PC-3 (cell line): ENCODE data around the gene ZFYVE28. TPM values are rescaled to one million over a fixed set of nuclear protein-coding genes. Genes with fewer than 3 reads are reported as not detected.
A peak's percentile ranks its signal among the peaks of the same experiment; 100 is the strongest.

Source experiments
- ATAC-seq: fragments of 200-7000 bp; cut with Tn5 transposase; 2 replicates; pipeline ENCODE4 v1.9.1; 2020; ENCODE audit warnings: mild to moderate bottlenecking, moderate library complexity
- BruUV-seq: library from RNA; stranded (reverse); fragments of 400-500 nt; replicated peaks from 2 replicates; lab custom pipeline; 2021; lab: Mats Ljungman, UMichigan
- CTCF ChIA-PET: fragments of 300-600 bp; sonication (Branson Sonifier 250); formaldehyde crosslinking; loops from one replicate; lab custom pipeline; 2022; ENCODE audit warnings: antibody characterized with exemption; lab: Charles Lee
- POLR2A ChIA-PET: fragments of 300-600 bp; sonication (Branson Sonifier 250); formaldehyde crosslinking; loops from one replicate; lab custom pipeline; 2022; ENCODE audit warnings: antibody characterized with exemption; ENCODE audit not compliant: unreplicated experiment; lab: Charles Lee
- DNase-seq: peaks from one replicate; pipeline ENCODE4 v3.0.0-alpha.2; 2015
- H2AFZ ChIP-seq: fragments of 300-600 bp; sonication (generic); 2 replicates; pipeline ENCODE4 v1.6.0; 2016; ENCODE audit warnings: antibody characterized with exemption, low read length
- H3F3A ChIP-seq: fragments of 300-600 bp; sonication (generic); one replicate; pipeline ENCODE4 v1.6.0; 2017; ENCODE audit warnings: antibody characterized with exemption, low read length, control low read depth, mild to moderate bottlenecking; ENCODE audit not compliant: unreplicated experiment
- H3K27ac ChIP-seq: fragments of 300-600 bp; sonication (generic); 2 replicates; pipeline ENCODE4 v1.5.1; 2016; ENCODE audit warnings: mild to moderate bottlenecking, low read length
- H3K27me3 ChIP-seq: fragments of 300-600 bp; sonication (generic); 2 replicates; pipeline ENCODE4 v1.6.1; 2016; ENCODE audit warnings: low read length, mixed read lengths
- H3K36me3 ChIP-seq: fragments of 300-600 bp; sonication (generic); 2 replicates; pipeline ENCODE4 v1.6.1; 2016; ENCODE audit warnings: low read depth, mixed run types, low read length, mixed read lengths
- H3K4me1 ChIP-seq: fragments of 300-600 bp; sonication (generic); 2 replicates; pipeline ENCODE4 v1.5.1; 2016; ENCODE audit warnings: low read length; ENCODE audit not compliant: insufficient read depth
- H3K4me2 ChIP-seq: fragments of 300-600 bp; sonication (generic); 2 replicates; pipeline ENCODE4 v1.6.0; 2016; ENCODE audit warnings: low read length
- H3K4me3 ChIP-seq: fragments of 300-600 bp; sonication (generic); 2 replicates; pipeline ENCODE4 v1.5.1; 2016; ENCODE audit warnings: mild to moderate bottlenecking, low read length, mixed read lengths
- H3K79me2 ChIP-seq: fragments of 300-600 bp; sonication (generic); 2 replicates; pipeline ENCODE4 v1.6.1; 2017; ENCODE audit warnings: low read length, mixed read lengths
- H3K9ac ChIP-seq: fragments of 300-600 bp; sonication (generic); 2 replicates; pipeline ENCODE4 v1.6.0; 2016; ENCODE audit warnings: mild to moderate bottlenecking, low read length
- H3K9me2 ChIP-seq: fragments of 300-600 bp; sonication (generic); replicated peaks from 2 replicates; pipeline ENCODE4 v1.6.1; 2016; ENCODE audit warnings: mixed run types, low read length, mixed read lengths
- H3K9me3 ChIP-seq: fragments of 300-600 bp; sonication (generic); 2 replicates; pipeline ENCODE4 v1.6.1; 2016; ENCODE audit warnings: low read length, mixed read lengths
- H4K20me1 ChIP-seq: fragments of 300-600 bp; sonication (generic); 2 replicates; pipeline ENCODE4 v1.6.1; 2016; ENCODE audit warnings: low read length, mixed read lengths
- EZH2 ChIP-seq: fragments of 300-600 bp; sonication (generic); IDR thresholded peaks from one replicate; pipeline ENCODE4 v1.6.1; 2017; ENCODE audit warnings: antibody characterized with exemption, mild to moderate bottlenecking, low read length; ENCODE audit not compliant: unreplicated experiment
- EZH2phosphoT487 ChIP-seq: fragments of 300-600 bp; sonication (generic); IDR thresholded peaks from 2 replicates; pipeline ENCODE4 v1.6.1; 2018; ENCODE audit warnings: mild to moderate bottlenecking, antibody characterized with exemption, low read length, borderline replicate concordance
- intact Hi-C: fragments of 100-400 bp; cut with micrococcal nuclease; formaldehyde crosslinking; loops from 2 replicates; pipeline ENCODE4 v1.9.0; 2023
- total RNA-seq: library from RNA; depleted of rRNA; stranded (reverse); fragments of >200 nt; gene quantifications from 2 replicates; pipeline ENCODE4 v1.2.3, GENCODE V29; 2014
- TF ChIP-seq, protein P1 (sequence below): fragments of 300-600 bp; sonication (generic); conservative IDR thresholded peaks from 2 replicates; pipeline ENCODE4 v1.5.1; 2017; ENCODE audit warnings: antibody characterized with exemption, low read depth, mild to moderate bottlenecking, low read length

Gene ZFYVE28
- total RNA-seq, 1 experiment from 2014 or later = 8.0 TPM

DNA sequence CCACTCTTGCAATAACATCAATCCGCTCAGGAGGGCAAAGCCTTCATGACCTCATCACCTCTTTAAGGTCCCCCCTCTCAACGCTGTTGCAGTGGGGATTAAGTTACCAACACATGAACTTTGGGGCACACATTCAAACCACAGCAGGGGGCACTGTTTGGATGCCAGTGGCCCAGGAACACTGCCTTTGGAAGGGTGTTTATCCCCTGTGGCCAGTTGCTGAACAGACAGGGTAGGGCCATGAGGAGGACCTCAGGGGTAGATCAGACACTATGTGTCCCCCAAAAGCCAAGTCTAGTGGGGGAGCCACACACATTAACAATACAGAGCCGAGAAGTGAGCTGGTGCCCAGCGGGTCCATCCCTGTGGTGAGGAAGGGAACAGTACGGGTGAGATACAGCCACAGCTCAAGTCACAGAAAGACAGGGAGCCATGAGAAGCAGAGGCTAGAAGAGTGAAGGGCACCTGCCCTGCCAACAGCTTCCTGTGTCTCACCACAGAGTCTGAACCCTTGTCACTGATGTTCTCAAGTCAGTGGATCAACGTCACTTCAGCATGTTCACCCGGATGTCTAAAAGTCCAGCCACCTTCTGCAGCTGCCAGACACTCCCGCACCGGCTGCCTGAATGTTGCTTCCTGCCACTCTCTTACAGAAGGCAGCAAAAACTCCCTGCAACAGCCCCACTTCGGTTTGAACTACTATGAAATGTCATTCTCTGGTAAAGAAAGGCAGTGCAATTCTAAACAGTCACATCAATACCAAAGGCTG, 136.7 kb downstream of the ZFYVE28 start:
- no peaks in the 10 kb centered on the region for H3K79me2 ChIP-seq
- H3K27ac ChIP-seq = no peak overlapping the region
- no peaks in the 10 kb centered on the region for H3K9me3 ChIP-seq
- no peak for TF ChIP-seq EZH2phosphoT487
- no peaks in the 10 kb centered on the region for H4K20me1 ChIP-seq
- DNase-seq (no peak), ATAC-seq (no peak)
- BruUV-seq = no TSS peak
- H3K4me3 ChIP-seq = no peak overlapping the region
- H3K4me1 ChIP-seq = peaks cover 11% of the 10 kb centered on the region
- no peaks in the 10 kb centered on the region for H3K36me3 ChIP-seq
- H3K9ac ChIP-seq = no peak overlapping the region
- no peaks in the 10 kb centered on the region for H3K27me3 ChIP-seq
- ChIA-PET POLR2A (no interaction called here), CTCF (no interaction called here)
- no peak overlapping the region for H3K4me2 ChIP-seq
- no peak overlapping the region for H2AFZ ChIP-seq
- intact Hi-C loops = no loop called here
- H3K9me2 ChIP-seq = no peaks in the 10 kb centered on the region
- no peaks in the 10 kb centered on the region for H3F3A ChIP-seq

DNA sequence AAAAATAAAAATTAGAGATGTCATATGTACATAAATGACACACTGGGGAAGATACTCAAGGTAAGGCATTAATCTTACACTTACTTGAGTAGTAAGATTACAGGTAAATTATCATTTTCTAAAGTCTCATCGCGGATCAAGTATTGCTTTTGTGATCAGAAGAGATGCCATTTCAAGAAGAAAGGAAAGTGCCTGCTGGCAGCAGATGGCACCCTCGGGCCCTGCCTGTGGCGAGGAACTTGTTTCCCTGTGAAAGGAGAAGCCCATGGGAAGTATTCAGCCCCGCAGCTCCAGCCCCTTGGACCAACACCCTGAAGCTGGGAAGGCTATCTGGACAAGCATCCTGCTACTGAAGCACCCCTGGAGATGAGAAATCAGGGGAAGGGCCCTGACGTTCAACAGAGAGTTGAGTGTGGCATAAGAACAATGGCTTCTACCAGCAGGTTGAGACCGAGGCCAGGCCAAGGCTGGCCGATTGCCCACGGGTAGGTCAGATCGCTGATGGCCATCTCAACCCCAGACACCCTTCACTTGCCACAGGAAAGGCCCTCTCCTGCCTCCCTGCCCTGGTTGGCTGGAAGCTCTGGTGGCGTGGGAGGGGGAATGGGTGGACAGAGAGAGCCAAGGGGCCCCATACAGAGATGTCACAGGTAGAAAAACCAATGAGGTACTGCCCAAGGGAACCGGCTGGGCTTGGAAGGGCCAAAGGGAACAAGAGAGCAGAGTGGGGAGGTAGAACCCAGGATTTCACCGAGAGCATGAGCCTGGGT, 137.7 kb downstream of the ZFYVE28 start:
- no TSS peak for BruUV-seq
- H4K20me1 ChIP-seq = no peaks in the 10 kb centered on the region
- no peak overlapping the region for H3K9ac ChIP-seq
- no peak for TF ChIP-seq EZH2phosphoT487
- TF ChIP-seq, protein P1, sequence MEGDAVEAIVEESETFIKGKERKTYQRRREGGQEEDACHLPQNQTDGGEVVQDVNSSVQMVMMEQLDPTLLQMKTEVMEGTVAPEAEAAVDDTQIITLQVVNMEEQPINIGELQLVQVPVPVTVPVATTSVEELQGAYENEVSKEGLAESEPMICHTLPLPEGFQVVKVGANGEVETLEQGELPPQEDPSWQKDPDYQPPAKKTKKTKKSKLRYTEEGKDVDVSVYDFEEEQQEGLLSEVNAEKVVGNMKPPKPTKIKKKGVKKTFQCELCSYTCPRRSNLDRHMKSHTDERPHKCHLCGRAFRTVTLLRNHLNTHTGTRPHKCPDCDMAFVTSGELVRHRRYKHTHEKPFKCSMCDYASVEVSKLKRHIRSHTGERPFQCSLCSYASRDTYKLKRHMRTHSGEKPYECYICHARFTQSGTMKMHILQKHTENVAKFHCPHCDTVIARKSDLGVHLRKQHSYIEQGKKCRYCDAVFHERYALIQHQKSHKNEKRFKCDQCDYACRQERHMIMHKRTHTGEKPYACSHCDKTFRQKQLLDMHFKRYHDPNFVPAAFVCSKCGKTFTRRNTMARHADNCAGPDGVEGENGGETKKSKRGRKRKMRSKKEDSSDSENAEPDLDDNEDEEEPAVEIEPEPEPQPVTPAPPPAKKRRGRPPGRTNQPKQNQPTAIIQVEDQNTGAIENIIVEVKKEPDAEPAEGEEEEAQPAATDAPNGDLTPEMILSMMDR = peak; percentile 26
- no peaks in the 10 kb centered on the region for H3K9me3 ChIP-seq
- H3K27ac ChIP-seq = no peak overlapping the region
- H3K4me1 ChIP-seq = peaks cover 8% of the 10 kb centered on the region
- H3K79me2 ChIP-seq = no peaks in the 10 kb centered on the region
- H2AFZ ChIP-seq = no peak overlapping the region
- POLR2A ChIA-PET = no interaction called here
- no peak overlapping the region for H3K4me3 ChIP-seq
- no peaks in the 10 kb centered on the region for H3K36me3 ChIP-seq
- no peaks in the 10 kb centered on the region for H3K27me3 ChIP-seq
- no peaks in the 10 kb centered on the region for H3F3A ChIP-seq
- H3K4me2 ChIP-seq = no peak overlapping the region
- H3K9me2 ChIP-seq = no peaks in the 10 kb centered on the region
- CTCF ChIA-PET = no interaction called here
- ATAC-seq (no peak), DNase-seq (no peak)
- intact Hi-C loops = no loop called here

DNA sequence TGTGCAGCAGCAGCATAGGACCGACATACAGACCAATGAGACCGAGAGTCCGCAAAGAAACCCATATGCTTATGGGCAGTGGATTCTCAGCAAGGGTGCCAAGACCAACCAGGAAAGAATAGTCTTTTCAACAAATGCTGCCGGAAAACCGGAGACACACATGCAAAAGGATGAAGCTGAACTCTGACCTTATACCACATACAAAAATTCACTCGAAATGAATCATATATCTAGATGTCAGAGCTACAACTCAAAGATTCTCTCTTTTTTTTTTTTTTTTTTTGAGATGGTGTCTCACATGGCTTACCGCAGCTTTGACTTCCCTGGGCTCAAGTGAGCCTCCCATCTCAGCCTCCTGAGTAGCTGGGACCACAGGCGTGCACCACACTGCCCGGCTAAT, 140.5 kb downstream of the ZFYVE28 start:
- no peaks in the 10 kb centered on the region for H3K36me3 ChIP-seq
- no peak overlapping the region for H2AFZ ChIP-seq
- TF ChIP-seq EZH2phosphoT487 (no peak), EZH2 (no peak)
- TF ChIP-seq, protein P1 = no peak
- ChIA-PET POLR2A (no interaction called here), CTCF (no interaction called here)
- H3K4me3 ChIP-seq = no peak overlapping the region
- H4K20me1 ChIP-seq = no peaks in the 10 kb centered on the region
- no peak overlapping the region for H3K9ac ChIP-seq
- H3K27me3 ChIP-seq = no peaks in the 10 kb centered on the region
- no peaks in the 10 kb centered on the region for H3K4me1 ChIP-seq
- H3F3A ChIP-seq = no peaks in the 10 kb centered on the region
- BruUV-seq = no TSS peak
- DNase-seq = no peak
- no peaks in the 10 kb centered on the region for H3K79me2 ChIP-seq
- no peaks in the 10 kb centered on the region for H3K9me2 ChIP-seq
- intact Hi-C loops = no loop called here
- no peak for ATAC-seq
- no peak overlapping the region for H3K27ac ChIP-seq
- no peak overlapping the region for H3K4me2 ChIP-seq
- H3K9me3 ChIP-seq = no peaks in the 10 kb centered on the region
